Measurements from ENCODE around the gene TFR2. TPM values are rescaled to one million over a fixed set of nuclear protein-coding genes. Genes with fewer than 3 reads are reported as not detected.

Gene TFR2
- total RNA-seq, 4 donors from 2014 or later, result 0.38 to 1.1 (median 0.84) TPM

DNA sequence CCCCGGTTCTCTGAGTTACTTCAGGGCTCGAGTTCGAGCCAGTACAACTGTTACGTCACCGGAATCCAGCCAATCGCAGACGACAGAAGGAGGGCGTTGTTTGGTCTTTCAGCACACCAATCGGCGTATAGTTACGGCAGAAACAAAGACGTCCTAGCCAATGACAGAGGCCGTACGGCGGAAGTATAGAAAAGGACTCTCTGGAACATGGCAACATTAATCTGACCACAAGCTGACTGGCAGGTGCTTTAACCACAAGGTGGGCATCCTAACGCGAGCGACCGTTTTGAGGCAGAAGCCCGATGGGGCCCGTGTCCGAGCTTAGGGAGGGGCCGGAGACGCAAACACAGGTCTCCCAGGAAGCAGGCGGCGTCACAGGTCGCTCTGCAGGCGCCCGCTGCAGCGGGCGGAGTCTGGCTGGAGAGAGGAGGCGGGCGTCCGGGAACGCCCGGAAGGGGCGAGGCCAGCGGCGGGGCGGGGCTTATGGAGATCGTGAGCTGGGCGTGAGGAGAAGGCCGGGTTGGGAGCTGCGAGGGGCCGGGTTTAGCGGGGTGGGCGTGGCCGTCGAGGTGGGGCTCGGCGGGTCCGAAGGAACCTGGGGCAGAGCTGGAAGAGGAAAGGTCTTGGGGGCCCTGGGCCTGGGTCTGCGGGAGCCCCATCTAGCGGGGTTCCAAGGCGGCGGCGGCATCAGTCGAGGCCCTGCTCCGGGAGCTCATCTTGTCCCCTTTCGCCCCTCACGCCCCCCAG, 29.2 kb downstream of the TFR2 start, which contains the start of gene MOSPD3:
MOSPD3 (plus strand) TSS at position 558 of the 747 bp plus-strand sequence. CDS start 252 bp downstream, outside the sequence.
- Histone ChIP-seq H3K27me3 (no peaks in the 10 kb centered on the region), H3K4me3 (peak within 1 kb of the TSS; percentile 56 to 90 (median 76)), H3K4me1 (peaks cover 8 to 21% (median 12%) of the 10 kb centered on the region in 3 donors), H3K27ac (peak within 1 kb of the TSS; percentile 88 to 97 (median 92)), H3K36me3 (peaks cover 0 to 19% (median 0%) of the 10 kb centered on the region in 3 donors), H3K9me3 (no peaks in the 10 kb centered on the region)
- intact Hi-C loops (cut with DNase I), result no loop called here
- TF ChIP-seq, protein P1, sequence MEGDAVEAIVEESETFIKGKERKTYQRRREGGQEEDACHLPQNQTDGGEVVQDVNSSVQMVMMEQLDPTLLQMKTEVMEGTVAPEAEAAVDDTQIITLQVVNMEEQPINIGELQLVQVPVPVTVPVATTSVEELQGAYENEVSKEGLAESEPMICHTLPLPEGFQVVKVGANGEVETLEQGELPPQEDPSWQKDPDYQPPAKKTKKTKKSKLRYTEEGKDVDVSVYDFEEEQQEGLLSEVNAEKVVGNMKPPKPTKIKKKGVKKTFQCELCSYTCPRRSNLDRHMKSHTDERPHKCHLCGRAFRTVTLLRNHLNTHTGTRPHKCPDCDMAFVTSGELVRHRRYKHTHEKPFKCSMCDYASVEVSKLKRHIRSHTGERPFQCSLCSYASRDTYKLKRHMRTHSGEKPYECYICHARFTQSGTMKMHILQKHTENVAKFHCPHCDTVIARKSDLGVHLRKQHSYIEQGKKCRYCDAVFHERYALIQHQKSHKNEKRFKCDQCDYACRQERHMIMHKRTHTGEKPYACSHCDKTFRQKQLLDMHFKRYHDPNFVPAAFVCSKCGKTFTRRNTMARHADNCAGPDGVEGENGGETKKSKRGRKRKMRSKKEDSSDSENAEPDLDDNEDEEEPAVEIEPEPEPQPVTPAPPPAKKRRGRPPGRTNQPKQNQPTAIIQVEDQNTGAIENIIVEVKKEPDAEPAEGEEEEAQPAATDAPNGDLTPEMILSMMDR (IDR thresholded peaks at IDR 0.05), result peak in 3 of 6 experiments; percentile 26 to 29 (median 28)
- peak in 3 of 4 donors; percentile 65 to 82 (median 79) for TF ChIP-seq POLR2A (IDR thresholded peaks at IDR 0.05)
- peak; percentile 87 for DNase-seq
- WGBS, 2 donors, result 0% methylated on average over 7 to 12 of the region's 61 CpGs

DNA sequence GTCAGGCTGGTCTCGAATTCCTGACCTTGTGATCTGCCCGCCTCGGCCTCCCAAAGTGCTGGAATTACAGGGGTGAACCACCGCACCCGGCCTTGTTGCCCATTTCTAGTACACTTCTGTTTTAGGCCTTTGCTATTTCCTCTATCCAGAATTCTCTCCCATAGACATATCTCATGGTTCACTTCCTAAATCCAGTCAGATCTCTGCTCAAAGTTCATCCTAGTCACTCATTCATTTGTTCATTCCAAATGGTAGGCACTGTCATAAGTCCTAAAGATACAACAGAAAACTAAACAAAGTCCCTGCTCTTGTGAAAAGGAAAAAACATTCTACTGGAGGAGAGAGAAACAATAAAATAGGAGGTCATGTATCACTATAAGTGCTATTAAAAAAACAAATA, 31.4 kb downstream of the TFR2 start:
- peaks cover 15 to 33% (median 17%) of the 10 kb centered on the region in 3 donors for H3K4me1 ChIP-seq
- H3K36me3 ChIP-seq, result peaks cover 0 to 6% (median 0%) of the 10 kb centered on the region in 3 donors
- no peak for DNase-seq
- 87 to 93% methylated on average over 4 to 5 of the region's 5 CpGs for WGBS, 2 donors
- H3K27me3 ChIP-seq, result no peaks in the 10 kb centered on the region
- H3K4me3 ChIP-seq, result no peak overlapping the region
- H3K9me3 ChIP-seq, result no peaks in the 10 kb centered on the region
- H3K27ac ChIP-seq, result no peak overlapping the region
- TF ChIP-seq, protein P1 (IDR thresholded peaks at IDR 0.05), result no peak
- TF ChIP-seq POLR2A (IDR thresholded peaks at IDR 0.05), result no peak
- intact Hi-C loops (cut with DNase I), result no loop called here

DNA sequence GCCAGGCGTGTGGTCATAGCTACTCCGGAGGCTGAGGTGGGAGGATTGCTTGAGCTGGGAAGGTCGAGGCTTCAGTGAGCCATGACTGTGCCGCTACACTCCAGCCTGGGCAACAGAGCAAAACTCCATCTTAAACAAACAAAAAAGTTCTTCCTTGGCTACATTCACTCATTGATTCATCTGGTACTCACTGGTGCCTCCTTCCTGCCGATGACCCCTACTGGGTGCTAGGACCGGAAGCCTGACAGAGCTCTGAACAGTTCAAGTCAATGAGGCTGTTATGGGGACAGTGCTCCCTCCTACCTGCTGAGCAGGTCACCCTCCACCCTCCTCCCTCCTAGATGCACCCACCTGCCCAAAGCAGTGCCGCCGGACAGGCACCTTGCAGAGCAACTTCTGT, 34.2 kb downstream of the TFR2 start:
- no peak overlapping the region for H3K27ac ChIP-seq
- H3K4me3 ChIP-seq, result no peak overlapping the region
- no peaks in the 10 kb centered on the region for H3K27me3 ChIP-seq
- no peak for TF ChIP-seq POLR2A (IDR thresholded peaks at IDR 0.05)
- TF ChIP-seq, protein P1 (IDR thresholded peaks at IDR 0.05), result no peak
- no peak for DNase-seq
- WGBS, 2 donors, result 67 to 87% methylated on average over 8 of the region's 8 CpGs
- H3K36me3 ChIP-seq, result no peaks in the 10 kb centered on the region
- peaks cover 19 to 45% (median 26%) of the 10 kb centered on the region in 3 donors for H3K4me1 ChIP-seq
- intact Hi-C loops (cut with DNase I), result no loop called here
- no peaks in the 10 kb centered on the region for H3K9me3 ChIP-seq

DNA sequence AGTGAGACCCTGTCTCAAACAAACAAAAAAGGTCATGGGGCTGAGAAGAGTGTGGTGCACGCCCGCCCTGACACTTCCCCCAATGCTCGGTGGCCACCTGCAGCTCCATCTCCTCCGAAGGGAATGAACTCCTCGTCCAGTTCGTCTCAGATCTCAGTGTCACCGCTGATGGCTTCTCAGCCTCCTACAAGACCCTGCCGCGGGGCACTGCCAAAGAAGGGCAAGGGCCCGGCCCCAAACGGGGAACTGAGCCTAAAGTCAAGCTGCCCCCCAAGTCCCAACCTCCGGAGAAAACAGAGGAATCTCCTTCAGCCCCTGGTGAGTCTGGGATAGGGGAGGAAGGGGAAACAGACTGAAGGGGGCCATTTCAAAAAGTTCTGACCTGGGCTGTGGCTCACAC, 35.0 kb downstream of the TFR2 start:
- Histone ChIP-seq H3K27ac (peak overlapping the region in 1 of 4 donors; percentile 92), H3K9me3 (no peaks in the 10 kb centered on the region), H3K36me3 (no peaks in the 10 kb centered on the region), H3K4me3 (no peak overlapping the region), H3K27me3 (no peaks in the 10 kb centered on the region), H3K4me1 (peaks cover 19 to 50% (median 28%) of the 10 kb centered on the region in 3 donors)
- intact Hi-C loops (cut with DNase I), result no loop called here
- no peak for TF ChIP-seq POLR2A (IDR thresholded peaks at IDR 0.05)
- TF ChIP-seq, protein P1 (IDR thresholded peaks at IDR 0.05), result no peak
- 89 to 100% methylated on average over 3 to 4 of the region's 12 CpGs for WGBS, 2 donors
- no peak for DNase-seq

Data from esophagus squamous epithelium (tissue), 5 donors.